HFF-Myc (cell line): ENCODE results near the gene KCNK15.

ENCODE experiments used
- DNase-seq: peaks from one replicate; pipeline ENCODE4 v3.0.0-alpha.2; 2011; ENCODE audit warnings: low read depth; ENCODE audit errors: extremely low read depth
- H3K4me3 ChIP-seq: replicated peaks from 2 replicates; pipeline ENCODE4 v1.5.1; 2011; ENCODE audit warnings: low read depth, mild to moderate bottlenecking, control low read depth, low read length
- CTCF ChIP-seq: IDR thresholded peaks from 2 replicates; pipeline ENCODE4 v1.5.1; 2012; ENCODE audit warnings: mild to moderate bottlenecking, low read depth, low read length, control low read depth; ENCODE audit errors: missing control alignments

KCNK15 gene

GRCh38 chr20:44743080-44743701 is 2.5 kb upstream of the KCNK15 start:
- no peak for DNase-seq
- TF ChIP-seq CTCF = no peak
- no peak overlapping the region for H3K4me3 ChIP-seq

GRCh38 chr20:44743916-44744655 is 1.6 kb upstream of the KCNK15 start:
- no peak overlapping the region for H3K4me3 ChIP-seq
- no peak for DNase-seq
- no peak for TF ChIP-seq CTCF

GRCh38 chr20:44745122-44745597 is 505 bp upstream of the KCNK15 start:
- no peak for TF ChIP-seq CTCF
- no peak overlapping the region for H3K4me3 ChIP-seq
- DNase-seq = no peak

- no peak for TF ChIP-seq CTCF
- peak overlapping the region; percentile 39 for H3K4me3 ChIP-seq
- no peak for DNase-seq
Observed at GRCh38 chr20:44746367-44747165, 901 bp downstream of the KCNK15 start.

GRCh38 chr20:44747166-44748004 is 1.7 kb downstream of the KCNK15 start:
- no peak for DNase-seq

More at GRCh38 chr20:44747166-44748004, 1.7 kb downstream of the KCNK15 start:
- H3K4me3 ChIP-seq = no peak overlapping the region
- peak; percentile 75 for TF ChIP-seq CTCF
